HAP-1 (cell line): ENCODE measurements around the gene GRN.
A peak's percentile ranks its signal among the peaks of the same experiment; 100 is the strongest.

ENCODE experiments used
- DNase-seq, 2 experiments: peaks; one replicate each; pipeline ENCODE4 v3.0.0-alpha.2; 2016 to 2020; ENCODE audit warnings: low spot score in 2 of 2
- H3K27me3 ChIP-seq: fragments of 250-450 bp; sonication (Bioruptor Pico); 2 replicates; pipeline ENCODE4 v1.5.1; 2020; ENCODE audit warnings: low read depth, mild to moderate bottlenecking, moderate library complexity
- H3K36me3 ChIP-seq: fragments of 250-450 bp; sonication (Bioruptor Pico); replicated peaks from 2 replicates; pipeline ENCODE4 v1.5.1; 2020; ENCODE audit warnings: mild to moderate bottlenecking
- H3K4me1 ChIP-seq: fragments of 250-450 bp; sonication (Bioruptor Pico); 2 replicates; pipeline ENCODE4 v1.5.1; 2020; ENCODE audit warnings: mild to moderate bottlenecking
- H3K4me3 ChIP-seq: fragments of 250-450 bp; sonication (Bioruptor Pico); 2 replicates; pipeline ENCODE4 v1.5.1; 2020; ENCODE audit warnings: mild to moderate bottlenecking, moderate library complexity
- H3K9me3 ChIP-seq: fragments of 250-450 bp; sonication (Bioruptor Pico); 2 replicates; pipeline ENCODE4 v1.5.1; 2020; ENCODE audit warnings: mild to moderate bottlenecking, moderate library complexity
- in situ Hi-C: fragments of 300-500 bp; cut with MboI; formaldehyde crosslinking; loops from 3 replicates; pipeline ENCODE4 v1.14.3; 2020; ENCODE audit warnings: low sequenced_read_pairs, inconsistent platforms, mixed read lengths

The GRN gene

DNA sequence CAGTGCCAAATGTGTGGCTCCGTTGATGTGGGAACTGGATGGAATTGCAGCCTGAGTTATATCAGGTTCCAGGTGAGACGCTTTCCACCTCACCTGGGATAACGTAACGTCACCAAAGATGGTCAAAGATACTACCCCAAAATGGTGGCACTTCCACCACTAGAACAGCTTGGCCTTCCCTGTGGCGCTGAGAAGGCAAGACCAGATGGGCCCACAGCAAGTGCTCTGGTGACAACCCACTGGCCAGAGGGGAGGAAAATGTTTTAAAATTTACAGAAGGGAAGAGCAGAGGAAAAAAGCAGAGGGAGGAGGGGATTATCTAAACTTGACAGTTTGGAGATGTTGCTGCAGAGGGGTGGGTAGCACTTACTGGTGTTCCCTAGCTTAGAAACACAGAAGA is 51.8 kb downstream of the GRN start:
- H3K27me3 ChIP-seq, result no peaks in the 10 kb centered on the region
- DNase-seq, result no peak
- peaks cover 44% of the 10 kb centered on the region for H3K36me3 ChIP-seq
- no peak overlapping the region for H3K4me3 ChIP-seq
- in situ Hi-C loops, result no loop called here
- H3K9me3 ChIP-seq, result no peaks in the 10 kb centered on the region
- H3K4me1 ChIP-seq, result no peaks in the 10 kb centered on the region

DNA sequence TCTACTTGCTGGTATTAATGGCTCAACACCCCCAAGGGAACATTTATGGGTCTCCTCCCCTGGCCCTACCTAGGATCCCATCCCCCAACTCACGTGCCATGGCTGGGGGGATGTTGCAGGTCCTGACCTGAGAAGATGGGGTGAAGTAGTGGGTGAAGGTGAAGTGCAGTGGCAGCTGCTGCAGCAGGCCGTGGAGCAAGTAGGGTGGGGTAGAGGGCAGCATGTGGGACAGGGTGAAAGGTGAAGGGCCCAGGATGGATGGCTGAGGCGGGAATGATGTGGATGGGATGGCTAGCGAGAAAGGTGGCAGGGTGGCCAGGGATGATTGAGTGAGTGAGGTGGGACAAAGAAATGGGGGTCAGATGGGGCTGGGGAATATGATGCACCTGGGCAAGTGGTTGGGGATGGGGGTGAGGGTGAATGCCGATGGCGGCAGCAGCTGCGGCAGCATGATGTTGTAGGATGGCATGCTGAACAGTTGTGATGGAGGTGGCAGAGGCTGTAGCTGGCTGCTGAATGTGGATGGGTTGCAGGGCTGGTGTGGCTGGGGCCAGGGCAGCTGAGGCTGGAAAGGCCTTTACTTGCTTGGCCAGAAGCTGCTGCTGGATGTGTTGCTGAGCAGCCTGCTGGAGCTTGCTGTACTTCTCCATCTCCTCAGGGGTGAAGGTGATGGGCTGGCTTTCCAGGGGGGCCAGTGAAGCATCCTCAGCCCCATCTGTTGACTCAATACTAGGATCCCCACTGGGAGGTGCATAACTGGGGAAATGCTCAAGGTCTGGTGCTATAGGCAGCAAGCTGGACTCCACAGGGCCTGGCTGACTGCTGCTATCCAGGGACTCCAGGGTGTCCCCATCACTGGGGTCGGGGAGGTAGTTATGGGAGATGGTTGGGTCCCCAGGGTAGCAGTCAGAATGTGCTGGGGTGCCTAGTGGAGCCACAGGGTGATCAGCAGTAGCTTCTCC is 52.7 kb downstream of the GRN start:
- peaks cover 47% of the 10 kb centered on the region for H3K36me3 ChIP-seq
- in situ Hi-C loops, result no loop called here
- H3K9me3 ChIP-seq, result no peaks in the 10 kb centered on the region
- H3K4me3 ChIP-seq, result no peak overlapping the region
- H3K27me3 ChIP-seq, result no peaks in the 10 kb centered on the region
- no peaks in the 10 kb centered on the region for H3K4me1 ChIP-seq
- no peak for DNase-seq

DNA sequence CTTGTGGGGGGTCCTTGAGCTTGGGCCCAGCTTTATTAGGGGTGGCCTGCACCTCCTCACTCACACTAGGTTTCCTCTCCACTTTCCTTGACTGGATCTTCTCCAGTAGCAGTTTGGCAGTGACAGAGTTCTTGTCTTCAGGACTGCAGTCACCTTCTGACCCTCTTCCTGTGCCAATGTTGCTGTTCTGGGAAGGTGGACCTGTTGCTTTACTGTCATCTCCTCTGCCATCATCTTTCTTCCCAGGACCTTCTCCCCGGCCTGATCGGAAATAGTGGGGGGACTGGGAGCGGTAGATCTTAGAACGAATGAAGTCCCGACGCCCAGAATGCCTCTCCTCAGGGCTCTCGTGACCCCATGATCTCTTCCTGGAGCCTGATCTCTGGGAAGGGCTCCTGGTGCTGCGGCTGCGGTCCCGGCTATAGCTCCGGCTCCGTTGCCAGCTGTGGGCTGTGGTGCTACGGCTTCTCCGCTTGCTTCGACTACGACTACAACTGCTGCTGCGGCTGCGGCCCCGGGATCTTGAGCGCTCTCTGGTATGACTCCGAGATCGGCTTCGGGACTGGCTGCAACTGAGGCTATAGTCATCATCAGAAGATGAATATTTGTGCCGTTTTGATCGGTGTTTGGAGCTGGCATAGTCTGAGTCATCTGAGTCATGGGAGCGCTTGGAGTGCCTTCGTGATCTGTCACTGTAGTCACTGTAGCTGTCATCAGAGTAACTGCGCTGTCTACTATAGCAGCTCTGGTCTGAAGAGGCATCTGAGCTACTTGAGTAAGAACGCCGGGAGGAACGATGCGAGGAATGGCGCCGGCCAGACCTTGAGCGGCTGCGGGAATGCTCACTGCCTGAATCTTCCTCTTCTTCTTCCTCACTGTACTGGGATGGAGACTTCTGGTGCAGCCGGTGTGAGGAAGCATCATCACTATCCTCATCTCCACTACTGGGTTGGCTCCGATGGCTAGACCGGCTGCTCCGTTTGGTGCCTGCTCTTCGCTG is 53.9 kb downstream of the GRN start:
- no peak for DNase-seq
- in situ Hi-C loops, result no loop called here
- Histone ChIP-seq H3K36me3 (peaks cover 50% of the 10 kb centered on the region), H3K4me1 (no peaks in the 10 kb centered on the region), H3K9me3 (no peaks in the 10 kb centered on the region), H3K27me3 (no peaks in the 10 kb centered on the region), H3K4me3 (no peak overlapping the region)

DNA sequence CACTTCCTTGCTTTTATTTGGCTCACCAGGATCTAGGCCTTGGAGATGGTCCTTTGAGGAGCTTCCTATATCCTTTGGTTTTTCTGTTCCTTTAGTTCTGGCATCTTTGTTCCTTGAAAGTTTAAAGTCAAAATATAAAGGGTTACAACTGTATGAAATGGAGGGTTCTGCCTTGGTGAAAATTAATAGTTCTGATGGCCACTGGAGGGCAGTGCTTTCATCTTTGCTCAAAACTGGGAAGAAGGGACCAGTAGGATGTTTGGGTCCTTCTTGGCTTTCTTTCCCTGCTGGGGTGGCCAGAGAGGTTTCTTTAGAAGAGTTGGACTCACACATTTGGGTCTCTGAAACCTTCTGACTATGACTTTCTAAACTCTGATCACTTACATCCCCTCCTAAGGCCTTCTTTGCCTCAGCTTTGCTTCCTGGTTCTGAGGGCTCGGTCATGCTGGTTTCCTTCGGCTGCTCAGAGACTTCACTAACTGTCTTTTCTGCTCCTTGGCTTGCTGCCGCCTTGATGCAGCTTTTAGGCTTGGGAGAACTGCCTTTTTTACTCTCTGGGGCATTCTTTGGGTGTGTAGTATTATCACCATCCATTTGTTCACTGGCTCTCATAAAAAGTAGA is 55.2 kb downstream of the GRN start:
- Histone ChIP-seq H3K4me3 (no peak overlapping the region), H3K27me3 (no peaks in the 10 kb centered on the region), H3K9me3 (no peaks in the 10 kb centered on the region), H3K4me1 (no peaks in the 10 kb centered on the region), H3K36me3 (peaks cover 53% of the 10 kb centered on the region)
- DNase-seq, result peak in 1 of 2 experiments; percentile 11
- in situ Hi-C loops, result no loop called here
